NOMO-1 (cell line): Measurements from ENCODE around the gene ORM1.
"Not testable (repeated sequence)": the region's sequence is repeated elsewhere in the genome, so short reads cannot be mapped to it uniquely, and the experiment has no call there.

Source experiments
- DNase-seq, 2 experiments: peaks; one replicate each; lab custom pipeline; 2025; ENCODE audit not compliant: unreplicated experiment in 2 of 2; lab: John Stamatoyannopoulos, UW

ORM1 gene

DNA sequence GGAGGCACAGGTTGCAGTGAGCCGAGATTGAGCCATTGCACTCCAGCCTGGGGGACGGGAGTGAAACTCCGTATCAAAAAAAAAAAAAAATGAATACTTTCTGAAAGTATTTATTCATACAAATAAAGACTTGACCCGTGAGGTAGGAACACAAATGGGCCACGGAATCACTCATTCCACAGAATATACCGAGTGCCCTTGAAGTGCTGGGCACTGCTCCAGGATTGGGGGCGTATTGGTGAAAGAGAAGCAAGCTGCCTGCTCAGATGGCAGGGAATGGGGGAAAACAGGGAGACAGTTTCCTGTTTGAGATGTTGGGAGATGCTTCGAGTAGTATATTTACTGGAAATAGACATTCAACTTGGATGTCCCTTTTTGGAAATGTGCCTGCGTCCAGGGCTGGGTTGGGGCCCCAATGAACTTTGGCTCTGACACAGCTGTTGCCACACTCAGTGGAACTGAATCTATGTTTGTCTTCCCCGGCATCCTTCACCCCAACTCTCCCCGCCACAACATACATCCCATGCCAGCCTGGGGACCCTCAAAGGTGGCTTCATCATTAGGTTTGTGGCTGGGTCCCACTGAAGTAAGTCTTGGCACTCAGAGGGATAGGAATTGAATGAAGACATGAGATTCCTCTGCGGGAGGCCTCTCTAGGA lies 609 bp upstream of the ORM1 start:
- DNase-seq: not testable (repeated sequence)

DNA sequence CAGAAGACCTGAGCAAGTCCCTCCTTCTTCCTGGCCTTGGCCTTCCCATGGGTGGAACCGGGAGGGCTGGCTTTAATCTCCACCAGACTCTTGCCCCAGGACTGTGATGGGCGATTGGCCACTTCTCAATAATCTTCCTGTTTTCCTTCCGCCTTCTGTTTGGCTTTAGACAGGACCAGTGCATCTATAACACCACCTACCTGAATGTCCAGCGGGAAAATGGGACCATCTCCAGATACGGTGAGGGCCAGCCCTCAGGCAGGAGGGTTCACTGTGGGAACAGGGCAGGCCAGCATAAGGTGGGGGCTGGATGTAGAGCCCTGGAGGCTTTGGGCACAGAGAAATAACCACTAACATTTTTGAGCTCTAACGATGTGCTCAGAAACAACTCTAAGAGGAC lies 951 bp downstream of the ORM1 start:
- DNase-seq: not testable (repeated sequence)

- no peak for DNase-seq
These were observed 1.6 kb downstream of the ORM1 start for GRCh38 chr9:114324492-114324891.

GRCh38 chr9:114324965-114325364 lies 2.1 kb downstream of the ORM1 start:
- not testable (repeated sequence) for DNase-seq

- not testable (repeated sequence) for DNase-seq
These were observed 2.9 kb downstream of the ORM1 start for GRCh38 chr9:114325684-114326254.

- DNase-seq: no peak
These were observed 4.9 kb downstream of the ORM1 start for GRCh38 chr9:114327749-114328148.

- not testable (repeated sequence) for DNase-seq
These were observed 5.5 kb downstream of the ORM1 start for GRCh38 chr9:114328357-114328820.

DNA sequence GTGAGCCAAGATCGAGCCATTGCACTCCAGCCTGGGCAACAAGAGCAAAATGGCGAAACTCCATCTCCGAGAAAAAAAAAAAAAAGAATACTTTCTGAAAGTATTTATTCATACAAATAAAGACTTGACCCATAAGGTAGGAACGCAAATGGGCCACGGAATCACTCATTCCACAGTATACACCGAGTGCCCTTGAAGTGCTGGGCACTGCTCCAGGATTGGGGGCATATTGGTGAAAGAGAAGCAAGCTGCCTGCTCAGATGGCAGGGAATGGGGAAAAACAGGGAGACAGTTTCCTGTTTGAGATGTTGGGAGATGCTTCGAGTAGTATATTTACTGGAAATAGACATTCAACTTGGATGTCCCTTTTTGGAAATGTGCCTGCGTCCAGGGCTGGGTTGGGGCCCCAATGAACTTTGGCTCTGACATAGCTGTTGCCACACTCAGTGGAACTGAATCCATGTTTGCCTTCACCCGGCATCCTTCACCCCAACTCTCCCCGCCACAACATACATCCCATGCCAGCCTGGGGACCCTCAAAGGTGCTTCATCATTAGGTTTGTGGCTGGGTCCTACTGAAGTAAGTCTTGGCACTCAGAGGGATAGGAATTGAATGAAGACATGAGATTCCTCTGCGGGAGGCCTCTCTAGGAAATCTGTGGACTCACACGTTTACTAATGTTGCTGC lies 6.2 kb downstream of the ORM1 start:
- not testable (repeated sequence) for DNase-seq

GRCh38 chr9:114329625-114330022 lies 6.7 kb downstream of the ORM1 start, which contains the start of gene ORM2:
Gene ORM2, plus strand, starts transcription at chr9:114329869. Its CDS starts 36 bp downstream, at chr9:114329905.
- DNase-seq: not testable (repeated sequence)

DNA sequence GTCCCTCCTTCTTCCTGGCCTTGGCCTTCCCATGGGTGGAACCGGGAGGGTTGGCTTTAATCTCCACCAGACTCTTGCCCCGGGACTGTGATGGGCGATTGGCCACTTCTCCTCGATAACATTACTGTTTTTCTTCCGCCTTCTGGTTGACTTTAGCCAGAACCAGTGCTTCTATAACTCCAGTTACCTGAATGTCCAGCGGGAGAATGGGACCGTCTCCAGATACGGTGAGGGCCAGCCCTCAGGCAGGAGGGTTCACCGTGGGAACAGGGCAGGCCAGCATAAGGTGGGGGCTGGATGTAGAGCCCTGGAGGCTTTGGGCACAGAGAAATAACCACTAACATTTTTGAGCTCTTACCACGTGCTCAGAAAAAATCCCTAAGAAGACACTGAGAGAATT lies 7.7 kb downstream of the ORM1 start:
- DNase-seq: no peak

- not testable (repeated sequence) for DNase-seq
These were observed 8.6 kb downstream of the ORM1 start for GRCh38 chr9:114331229-114332195.

GRCh38 chr9:114332474-114333040 lies 9.7 kb downstream of the ORM1 start:
- not testable (repeated sequence) for DNase-seq

- DNase-seq: not testable (repeated sequence)
These were observed 10.8 kb downstream of the ORM1 start for GRCh38 chr9:114333718-114334117.

GRCh38 chr9:114334490-114334889 lies 11.6 kb downstream of the ORM1 start:
- no peak for DNase-seq

GRCh38 chr9:114335745-114336144 lies 12.8 kb downstream of the ORM1 start:
- DNase-seq: no peak

DNA sequence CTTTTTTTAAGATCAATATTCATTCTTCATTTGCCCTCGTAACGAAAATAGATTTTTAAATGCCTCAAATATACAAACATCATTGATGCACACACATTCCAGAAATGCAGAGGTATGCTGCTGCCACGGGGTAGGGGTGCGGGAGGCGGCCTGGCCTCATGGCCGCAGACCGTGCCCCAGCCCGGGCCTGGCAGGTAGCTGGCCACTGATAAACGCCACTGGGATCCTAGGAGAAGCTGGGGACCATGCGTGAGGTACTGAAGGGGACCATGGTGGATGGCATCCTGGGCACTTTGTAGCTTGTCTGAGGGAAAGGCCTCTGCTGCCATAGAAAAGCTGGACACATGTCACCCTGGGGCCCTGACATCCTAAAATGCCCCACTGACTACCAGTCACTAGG lies 13.3 kb downstream of the ORM1 start:
- no peak for DNase-seq

GRCh38 chr9:114336699-114337395 lies 13.9 kb downstream of the ORM1 start:
- no peak for DNase-seq

DNA sequence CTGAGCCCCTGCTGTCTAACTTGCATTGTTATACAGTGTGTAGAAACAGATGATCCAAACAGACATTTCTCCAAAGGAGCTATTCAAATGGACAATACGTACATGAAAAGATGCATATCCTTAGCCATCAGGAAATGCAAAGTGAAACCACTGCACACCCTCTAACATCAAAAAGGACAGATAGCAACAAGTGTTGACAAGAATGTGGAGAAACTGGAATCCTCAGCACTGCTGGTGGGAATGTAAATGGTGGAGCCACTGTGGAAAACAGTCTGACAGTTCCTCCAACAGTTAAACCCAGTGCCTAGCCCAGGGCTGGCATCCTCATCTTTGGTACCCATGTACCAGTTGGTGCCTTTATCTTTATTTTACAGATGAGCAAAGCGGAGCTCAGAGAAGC lies 15.3 kb downstream of the ORM1 start:
- no peak for DNase-seq

DNA sequence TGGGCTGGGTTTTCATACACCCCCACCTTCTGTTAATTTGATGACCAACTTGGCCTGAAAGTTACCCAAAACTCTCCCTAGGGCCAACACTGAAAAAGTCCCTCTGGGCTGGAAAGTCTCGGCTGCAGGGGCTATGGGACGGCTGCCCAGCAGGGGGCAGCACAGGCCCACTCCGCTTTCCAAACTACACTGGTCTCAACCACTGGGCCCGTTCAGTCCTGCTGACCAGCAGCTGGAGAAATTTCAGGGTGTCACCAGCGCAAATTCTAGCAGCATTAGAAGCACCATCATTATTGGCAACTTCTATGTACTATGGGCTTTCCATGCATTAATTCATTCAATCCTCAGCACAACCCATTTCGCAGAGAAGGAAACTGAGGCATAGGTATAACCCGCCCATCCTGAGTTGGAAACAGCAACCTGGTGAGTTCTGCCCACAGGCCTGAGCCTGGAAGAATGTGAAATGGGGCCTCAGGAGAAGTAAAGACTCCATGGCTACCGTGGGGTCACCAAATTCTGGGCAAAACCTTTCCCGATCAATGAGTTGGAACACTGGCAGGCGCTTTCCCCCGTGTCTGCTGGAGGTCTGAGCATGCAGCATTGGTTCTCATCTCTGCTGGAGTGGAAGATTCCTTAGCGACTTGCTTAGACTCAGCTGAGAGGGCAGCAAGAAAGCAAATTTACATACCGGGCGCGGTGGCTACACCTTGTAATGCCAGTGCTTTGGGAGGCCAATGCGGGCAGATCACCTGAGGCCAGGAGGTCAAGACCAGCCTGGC lies 16.4 kb downstream of the ORM1 start:
- peak; percentile 25 to 44 for DNase-seq
